NB4 (cell line): ENCODE data around the gene CEBPB.

Source experiments
- DNase-seq: peaks from one replicate; pipeline ENCODE4 v3.0.0; 2010; ENCODE audit warnings: low read depth
- H3K4me3 ChIP-seq: one replicate; pipeline ENCODE4 v1.5.1; 2011; ENCODE audit warnings: mild to moderate bottlenecking, low read depth, low read length, moderate library complexity
- MYC ChIP-seq: IDR thresholded peaks from 2 replicates; pipeline ENCODE4 v1.6.1; 2011; ENCODE audit warnings: low read depth, low read length
- POLR2A ChIP-seq: IDR thresholded peaks from 2 replicates; pipeline ENCODE4 v1.6.1; 2011; ENCODE audit warnings: mild to moderate bottlenecking; ENCODE audit not compliant: insufficient read length; ENCODE audit errors: extremely low read depth
- TF ChIP-seq, protein P1 (sequence below): IDR thresholded peaks from 2 replicates; pipeline ENCODE4 v1.6.1; 2011; ENCODE audit warnings: low read depth, low read length
- TF ChIP-seq, protein P2 (sequence below): IDR thresholded peaks from one replicate; pipeline ENCODE4 v1.5.1; 2012; ENCODE audit warnings: low read depth, low read length

The CEBPB gene

DNA sequence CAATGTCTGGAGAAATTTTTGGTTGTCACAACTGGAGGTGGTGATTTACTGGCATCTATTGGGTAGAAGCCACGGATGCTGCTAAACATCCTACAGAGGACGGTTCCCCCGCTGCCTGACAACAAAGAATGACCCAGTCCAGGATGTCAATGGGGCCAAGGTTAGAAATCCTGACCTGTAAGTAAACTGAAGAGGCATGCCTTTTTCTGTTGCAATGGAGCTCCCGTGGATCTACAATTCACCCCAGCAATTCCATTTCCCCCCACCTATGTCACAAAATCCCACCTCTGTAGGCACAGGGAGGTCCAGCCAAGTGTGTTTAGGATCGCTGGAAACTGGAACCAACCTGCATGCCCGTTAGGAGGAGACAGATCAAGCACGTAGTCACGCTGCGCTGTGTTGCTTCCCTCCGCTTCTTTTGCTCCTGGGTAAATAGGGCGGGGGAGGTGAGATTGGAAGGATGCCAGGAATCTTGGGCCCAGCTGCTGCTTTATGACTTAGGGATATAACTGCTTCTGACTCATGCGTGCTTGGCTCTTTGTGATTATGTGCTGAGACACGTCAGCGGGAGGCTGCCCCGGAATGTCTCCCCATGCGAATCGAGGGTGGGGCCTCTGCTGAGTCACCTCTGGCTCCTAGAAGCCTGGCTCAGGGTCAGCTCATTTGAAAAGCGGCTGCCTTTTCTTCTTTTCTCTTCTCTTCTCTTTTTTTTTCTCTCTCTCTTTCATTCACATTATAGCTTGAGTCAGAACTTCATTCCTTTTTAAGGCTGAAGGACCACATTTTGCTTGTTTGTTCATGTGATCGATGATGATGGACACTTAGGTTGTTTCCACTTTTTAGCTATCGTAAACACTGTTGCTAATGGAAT, 24.7 kb upstream of the CEBPB start:
- TF ChIP-seq MYC = peak; percentile 65
- TF ChIP-seq, protein P1, sequence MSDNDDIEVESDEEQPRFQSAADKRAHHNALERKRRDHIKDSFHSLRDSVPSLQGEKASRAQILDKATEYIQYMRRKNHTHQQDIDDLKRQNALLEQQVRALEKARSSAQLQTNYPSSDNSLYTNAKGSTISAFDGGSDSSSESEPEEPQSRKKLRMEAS = peak; percentile 62
- TF ChIP-seq, protein P2, sequence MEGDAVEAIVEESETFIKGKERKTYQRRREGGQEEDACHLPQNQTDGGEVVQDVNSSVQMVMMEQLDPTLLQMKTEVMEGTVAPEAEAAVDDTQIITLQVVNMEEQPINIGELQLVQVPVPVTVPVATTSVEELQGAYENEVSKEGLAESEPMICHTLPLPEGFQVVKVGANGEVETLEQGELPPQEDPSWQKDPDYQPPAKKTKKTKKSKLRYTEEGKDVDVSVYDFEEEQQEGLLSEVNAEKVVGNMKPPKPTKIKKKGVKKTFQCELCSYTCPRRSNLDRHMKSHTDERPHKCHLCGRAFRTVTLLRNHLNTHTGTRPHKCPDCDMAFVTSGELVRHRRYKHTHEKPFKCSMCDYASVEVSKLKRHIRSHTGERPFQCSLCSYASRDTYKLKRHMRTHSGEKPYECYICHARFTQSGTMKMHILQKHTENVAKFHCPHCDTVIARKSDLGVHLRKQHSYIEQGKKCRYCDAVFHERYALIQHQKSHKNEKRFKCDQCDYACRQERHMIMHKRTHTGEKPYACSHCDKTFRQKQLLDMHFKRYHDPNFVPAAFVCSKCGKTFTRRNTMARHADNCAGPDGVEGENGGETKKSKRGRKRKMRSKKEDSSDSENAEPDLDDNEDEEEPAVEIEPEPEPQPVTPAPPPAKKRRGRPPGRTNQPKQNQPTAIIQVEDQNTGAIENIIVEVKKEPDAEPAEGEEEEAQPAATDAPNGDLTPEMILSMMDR = no peak
- DNase-seq = peak; percentile 96
- H3K4me3 ChIP-seq = peak overlapping the region; percentile 19

DNA sequence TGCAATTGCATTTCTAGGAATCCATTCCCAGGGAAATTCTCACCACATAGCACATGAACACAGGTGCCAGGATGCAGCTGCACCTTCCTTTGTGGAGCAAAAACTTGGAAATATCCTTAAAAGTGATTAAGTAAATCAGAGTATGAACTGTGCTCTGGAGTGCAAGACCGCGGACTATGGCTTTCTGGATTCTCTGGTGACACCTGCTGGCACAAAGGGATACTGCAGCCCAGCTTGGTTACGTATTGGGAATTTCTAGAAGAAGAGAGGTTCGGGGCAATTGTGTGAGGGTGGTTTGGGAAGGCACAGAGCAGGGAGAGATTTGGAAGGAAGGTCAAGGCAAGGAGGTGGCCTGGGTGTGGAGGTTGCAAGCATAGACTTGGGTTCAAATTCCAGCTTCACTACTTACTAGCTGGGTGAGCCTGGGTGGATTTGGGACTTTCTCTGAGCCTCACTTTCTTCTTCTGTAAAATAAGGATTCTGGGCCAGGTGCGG, 21.3 kb upstream of the CEBPB start:
- H3K4me3 ChIP-seq = no peak overlapping the region
- TF ChIP-seq, protein P2 = peak; percentile 97
- no peak for TF ChIP-seq POLR2A
- DNase-seq = peak; percentile 75

DNA sequence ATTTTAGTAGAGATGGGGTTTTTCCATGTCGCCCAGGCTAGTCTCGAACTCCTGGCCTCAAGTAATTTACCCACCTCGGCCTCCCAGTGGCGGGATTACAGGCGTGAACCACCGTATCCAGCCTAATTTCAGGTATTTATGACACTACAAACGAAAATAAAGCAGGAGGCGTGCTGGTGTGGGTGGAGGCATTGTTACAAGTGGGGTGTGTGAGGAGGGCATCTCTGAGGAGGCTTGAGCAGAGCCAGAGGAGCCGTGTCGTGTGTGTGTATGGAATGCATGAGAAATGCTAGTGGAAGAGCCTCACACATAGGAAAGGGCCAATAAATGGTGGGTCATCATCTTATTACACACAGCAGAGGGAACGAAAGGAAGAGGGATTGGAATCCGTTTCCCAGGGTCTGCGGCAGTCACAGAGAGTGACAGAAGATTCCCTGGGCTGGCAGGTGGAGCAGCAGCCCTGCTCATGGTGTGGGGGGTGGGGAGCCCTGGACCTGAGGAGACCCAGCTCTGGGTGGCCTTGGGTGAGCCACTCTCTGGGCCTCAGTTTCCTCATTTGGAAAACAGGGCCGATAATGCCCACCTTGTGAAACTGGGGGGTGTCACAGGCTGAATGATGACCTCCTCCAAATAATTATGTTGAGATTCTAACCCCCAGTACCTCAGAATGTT, 19.9 kb upstream of the CEBPB start:
- no peak for DNase-seq
- no peak overlapping the region for H3K4me3 ChIP-seq
- TF ChIP-seq, protein P2 = no peak
- TF ChIP-seq POLR2A = no peak
- TF ChIP-seq, protein P1 = no peak
- TF ChIP-seq MYC = no peak

DNA sequence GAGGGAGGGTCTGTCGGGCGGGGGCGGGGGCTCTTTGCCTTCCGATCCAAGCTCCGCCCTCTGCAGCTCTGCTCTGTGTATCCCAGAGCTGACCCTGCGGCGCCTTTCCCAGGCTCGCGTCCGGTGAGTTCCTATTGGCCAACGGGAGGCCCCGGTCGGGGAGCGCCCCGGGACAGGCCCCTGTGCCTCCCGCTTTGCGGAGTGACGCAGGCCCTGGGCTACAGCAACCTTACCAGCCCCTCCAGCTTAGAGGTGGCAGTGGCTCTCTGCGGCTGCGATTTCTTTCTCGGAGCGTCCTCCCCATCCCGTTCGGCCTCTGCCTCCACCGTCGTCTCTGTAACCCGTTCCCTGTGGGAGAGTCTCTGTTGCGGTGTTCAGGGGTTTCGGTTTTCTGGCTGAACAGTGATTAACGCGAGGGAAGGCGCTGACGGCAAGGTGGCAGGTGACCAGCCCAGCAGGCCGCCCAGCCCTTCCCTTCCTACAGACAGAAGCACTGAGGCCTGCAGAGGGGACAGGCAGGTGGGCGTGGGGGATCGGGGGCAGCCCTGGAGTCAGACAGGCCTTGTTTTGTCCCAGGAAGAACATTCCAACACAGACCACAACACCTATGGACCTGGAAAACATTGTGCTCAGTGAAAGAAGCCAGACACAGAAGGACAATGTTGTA, 18.1 kb upstream of the CEBPB start:
- DNase-seq = no peak
- TF ChIP-seq, protein P2 = no peak
- TF ChIP-seq MYC = no peak
- no peak for TF ChIP-seq POLR2A
- TF ChIP-seq, protein P1 = no peak
- H3K4me3 ChIP-seq = no peak overlapping the region

DNA sequence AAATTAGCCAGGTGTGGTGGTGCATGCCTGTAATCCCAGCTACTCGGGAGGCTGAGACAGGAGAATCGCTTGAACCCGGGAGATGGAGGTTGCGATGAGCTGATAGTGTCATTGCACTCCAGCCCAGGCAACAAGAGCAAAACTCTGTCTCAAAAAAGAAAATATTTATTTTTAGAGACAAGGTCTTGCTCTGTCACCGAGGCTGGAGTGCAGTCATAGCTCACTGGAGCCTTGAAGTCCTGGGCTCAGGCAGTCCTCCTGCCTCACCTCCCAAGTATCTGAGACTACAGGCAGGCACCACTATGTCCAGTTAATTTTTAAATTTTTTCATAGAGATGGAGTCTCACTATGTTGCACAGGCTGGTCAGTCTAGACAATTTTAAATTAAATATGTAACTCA, 16.2 kb upstream of the CEBPB start:
- TF ChIP-seq, protein P1 = no peak
- TF ChIP-seq MYC (no peak), POLR2A (no peak)
- TF ChIP-seq, protein P2 = no peak
- DNase-seq = no peak
- H3K4me3 ChIP-seq = no peak overlapping the region
